Upper lobe of left lung (tissue), 4 donors: ENCODE results near the gene PRKN.

Source experiments
- EP300 ChIP-seq, 4 donors: sonication (generic); formaldehyde crosslinking; IDR thresholded peaks; one replicate each; pipeline ENCODE4 v1.5.1; 2017; ENCODE audit warnings: antibody characterized with exemption in 4 of 4, control low read depth in 2 of 4
- POLR2A ChIP-seq, 4 donors: fragments of 450-650 bp; IDR thresholded peaks; one replicate each; pipeline ENCODE4 v1.5.1; 2016 to 2017; ENCODE audit warnings: antibody characterized with exemption in 4 of 4, mild to moderate bottlenecking in 2 of 4
- POLR2AphosphoS5 ChIP-seq, 2 donors: sonication (generic); formaldehyde crosslinking; IDR thresholded peaks; one replicate each; pipeline ENCODE4 v1.5.1; 2017; ENCODE audit warnings: antibody characterized with exemption in 2 of 2
- TF ChIP-seq, protein P1 (sequence below), 6 experiments: fragments of 450-650 bp in 4 of 6; fragments of 200-600 bp in 2 of 6; sonication (generic) in 2 of 6; IDR thresholded peaks; one replicate each; pipeline ENCODE4 v1.5.1; 2016 to 2019; ENCODE audit warnings: antibody characterized with exemption in 6 of 6

DNA sequence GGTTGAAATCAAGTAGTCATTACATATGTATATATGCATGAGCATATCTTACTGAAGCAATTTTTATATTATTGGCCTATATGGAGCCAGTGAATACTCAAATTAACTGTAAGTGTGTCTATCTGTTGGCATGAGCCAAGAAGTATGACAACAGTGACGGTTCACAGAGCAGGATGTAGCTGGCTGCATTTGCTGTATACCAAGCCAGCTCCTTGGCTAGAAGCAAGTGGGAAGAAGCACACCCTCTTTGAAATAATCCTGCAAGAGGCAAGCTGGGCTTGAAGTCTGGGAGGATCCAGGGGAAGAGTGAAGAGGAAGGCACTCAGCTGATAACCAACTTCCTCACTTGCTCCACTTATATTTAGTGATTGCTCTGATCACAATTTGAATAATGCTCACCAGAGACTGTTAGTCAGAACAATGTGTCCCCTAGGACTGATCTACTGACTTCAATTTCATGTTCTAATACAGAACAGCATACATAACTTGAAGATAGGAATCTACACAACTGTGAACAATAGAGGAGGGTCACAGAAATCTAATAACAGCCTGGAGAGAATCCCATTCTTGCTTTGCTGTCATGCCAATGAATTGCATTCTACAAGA lies 497.3 kb downstream of the PRKN start:
- TF ChIP-seq, protein P1, sequence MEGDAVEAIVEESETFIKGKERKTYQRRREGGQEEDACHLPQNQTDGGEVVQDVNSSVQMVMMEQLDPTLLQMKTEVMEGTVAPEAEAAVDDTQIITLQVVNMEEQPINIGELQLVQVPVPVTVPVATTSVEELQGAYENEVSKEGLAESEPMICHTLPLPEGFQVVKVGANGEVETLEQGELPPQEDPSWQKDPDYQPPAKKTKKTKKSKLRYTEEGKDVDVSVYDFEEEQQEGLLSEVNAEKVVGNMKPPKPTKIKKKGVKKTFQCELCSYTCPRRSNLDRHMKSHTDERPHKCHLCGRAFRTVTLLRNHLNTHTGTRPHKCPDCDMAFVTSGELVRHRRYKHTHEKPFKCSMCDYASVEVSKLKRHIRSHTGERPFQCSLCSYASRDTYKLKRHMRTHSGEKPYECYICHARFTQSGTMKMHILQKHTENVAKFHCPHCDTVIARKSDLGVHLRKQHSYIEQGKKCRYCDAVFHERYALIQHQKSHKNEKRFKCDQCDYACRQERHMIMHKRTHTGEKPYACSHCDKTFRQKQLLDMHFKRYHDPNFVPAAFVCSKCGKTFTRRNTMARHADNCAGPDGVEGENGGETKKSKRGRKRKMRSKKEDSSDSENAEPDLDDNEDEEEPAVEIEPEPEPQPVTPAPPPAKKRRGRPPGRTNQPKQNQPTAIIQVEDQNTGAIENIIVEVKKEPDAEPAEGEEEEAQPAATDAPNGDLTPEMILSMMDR (IDR thresholded peaks at IDR 0.05): no peak
- no peak for TF ChIP-seq EP300 (IDR thresholded peaks at IDR 0.05)
- TF ChIP-seq POLR2A (IDR thresholded peaks at IDR 0.05): no peak
- TF ChIP-seq POLR2AphosphoS5 (IDR thresholded peaks at IDR 0.05): no peak
